HG02973 (cell line): ENCODE measurements around the gene MRPL18.
"Not testable (repeated sequence)": the region's sequence is repeated elsewhere in the genome, so short reads cannot be mapped to it uniquely, and the experiment has no call there.

Source experiments
- ATAC-seq: cut with Tn5 transposase; IDR thresholded peaks from one replicate; pipeline ENCODE4 v1.9.1; 2021; ENCODE audit warnings: moderate library complexity; ENCODE audit not compliant: unreplicated experiment

Gene MRPL18

DNA sequence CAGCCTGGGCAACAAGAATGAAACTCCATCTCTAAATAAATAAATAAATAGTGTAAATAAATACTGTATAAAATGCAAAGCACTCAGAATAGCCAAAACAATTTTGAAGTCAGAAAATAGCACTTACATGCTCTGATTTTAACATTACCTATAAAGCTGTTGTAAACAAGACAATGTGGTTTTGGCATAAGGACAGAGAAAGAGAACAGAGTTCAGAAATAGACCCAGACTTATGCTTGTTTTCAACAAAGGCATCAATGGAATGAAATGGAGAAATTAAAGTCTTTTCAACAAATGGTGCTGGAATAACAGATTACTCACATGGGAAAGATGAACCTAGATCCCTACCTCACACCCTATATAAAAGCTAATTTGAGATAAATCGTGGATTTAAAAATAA is 18.1 kb upstream of the MRPL18 start:
- no peak for ATAC-seq

DNA sequence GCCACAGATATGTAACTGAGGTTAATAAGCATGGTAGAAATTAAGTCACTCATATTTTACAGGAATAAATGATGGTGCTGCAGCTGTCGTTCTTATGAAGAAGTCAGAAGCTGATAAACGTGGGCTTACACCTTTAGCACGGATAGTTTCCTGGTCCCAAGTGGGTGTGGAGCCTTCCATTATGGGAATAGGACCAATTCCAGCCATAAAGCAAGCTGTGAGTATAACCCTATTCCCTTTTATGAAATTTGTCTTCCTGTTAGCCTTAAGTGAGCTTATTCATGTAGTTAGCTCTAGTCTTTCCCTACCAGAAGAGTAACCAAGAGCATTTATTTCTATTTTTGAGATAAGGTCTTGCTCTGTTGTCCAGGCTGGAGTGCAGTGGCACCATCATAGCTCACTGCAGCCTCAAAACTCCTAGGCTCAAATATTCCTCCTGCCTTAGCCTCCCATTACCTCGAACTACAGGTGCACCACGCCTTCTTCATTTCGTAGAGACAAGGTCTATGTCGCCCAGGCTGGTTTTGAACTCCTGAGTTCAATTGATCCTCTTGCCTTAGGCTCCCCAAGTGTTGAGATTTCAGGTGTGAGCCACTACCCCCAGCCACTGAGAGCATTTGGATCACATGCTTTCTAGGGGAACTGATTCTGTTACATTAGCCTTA is 12.9 kb upstream of the MRPL18 start:
- no peak for ATAC-seq

DNA sequence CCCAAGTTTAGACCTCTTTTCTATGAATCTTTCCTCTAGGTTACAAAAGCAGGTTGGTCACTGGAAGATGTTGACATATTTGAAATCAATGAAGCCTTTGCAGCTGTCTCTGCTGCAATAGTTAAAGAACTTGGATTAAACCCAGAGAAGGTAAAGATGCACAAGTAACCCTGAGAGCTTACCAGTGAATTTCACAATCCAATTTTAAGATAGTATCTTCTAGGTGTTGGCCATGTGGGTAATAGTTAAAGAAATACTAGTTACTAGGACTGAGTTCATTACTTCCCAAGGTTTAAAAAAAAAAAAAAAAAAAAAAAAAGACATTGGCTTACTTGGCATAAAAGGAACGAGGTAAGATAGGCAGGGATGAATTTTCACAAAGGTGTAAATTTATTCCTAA is 12.1 kb upstream of the MRPL18 start:
- no peak for ATAC-seq

DNA sequence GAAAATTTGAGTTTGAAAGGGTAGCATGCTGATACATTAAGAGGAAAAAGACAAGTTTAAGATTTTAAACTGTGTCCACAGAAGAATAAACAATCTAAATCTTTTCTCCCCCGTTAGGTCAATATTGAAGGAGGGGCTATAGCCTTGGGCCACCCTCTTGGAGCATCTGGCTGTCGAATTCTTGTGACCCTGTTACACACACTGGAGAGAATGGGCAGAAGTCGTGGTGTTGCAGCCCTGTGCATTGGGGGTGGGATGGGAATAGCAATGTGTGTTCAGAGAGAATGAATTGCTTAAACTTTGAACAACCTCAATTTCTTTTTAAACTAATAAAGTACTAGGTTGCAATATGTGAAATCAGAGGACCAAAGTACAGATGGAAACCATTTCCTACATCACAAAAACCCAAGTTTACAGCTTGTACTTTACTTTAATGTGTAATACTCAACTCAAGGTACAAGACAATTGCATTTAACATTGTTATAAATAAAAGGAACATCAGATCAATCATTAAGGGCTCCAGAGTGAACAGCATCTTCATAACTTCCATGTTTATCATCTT is 11.6 kb upstream of the MRPL18 start:
- ATAC-seq, result no peak

DNA sequence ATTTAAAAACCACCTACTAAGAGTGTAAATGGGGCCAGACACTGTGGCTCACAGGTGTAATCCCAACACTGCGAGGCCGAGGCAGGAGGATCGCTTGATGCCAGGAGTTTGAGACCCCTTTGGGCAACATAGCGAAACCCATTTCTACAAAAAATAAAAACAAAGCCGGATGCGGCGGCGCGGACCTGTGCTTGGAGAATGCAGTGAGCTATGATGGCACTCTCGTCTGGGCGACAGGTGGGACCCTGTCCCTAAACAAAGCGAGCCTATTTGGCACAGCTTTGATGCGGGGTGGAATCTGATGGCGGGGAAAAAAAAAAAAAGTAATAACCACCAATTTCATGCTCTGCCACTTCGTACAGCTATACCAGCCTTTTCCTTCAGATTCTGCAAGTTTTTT is 2.0 kb upstream of the MRPL18 start:
- no peak for ATAC-seq

DNA sequence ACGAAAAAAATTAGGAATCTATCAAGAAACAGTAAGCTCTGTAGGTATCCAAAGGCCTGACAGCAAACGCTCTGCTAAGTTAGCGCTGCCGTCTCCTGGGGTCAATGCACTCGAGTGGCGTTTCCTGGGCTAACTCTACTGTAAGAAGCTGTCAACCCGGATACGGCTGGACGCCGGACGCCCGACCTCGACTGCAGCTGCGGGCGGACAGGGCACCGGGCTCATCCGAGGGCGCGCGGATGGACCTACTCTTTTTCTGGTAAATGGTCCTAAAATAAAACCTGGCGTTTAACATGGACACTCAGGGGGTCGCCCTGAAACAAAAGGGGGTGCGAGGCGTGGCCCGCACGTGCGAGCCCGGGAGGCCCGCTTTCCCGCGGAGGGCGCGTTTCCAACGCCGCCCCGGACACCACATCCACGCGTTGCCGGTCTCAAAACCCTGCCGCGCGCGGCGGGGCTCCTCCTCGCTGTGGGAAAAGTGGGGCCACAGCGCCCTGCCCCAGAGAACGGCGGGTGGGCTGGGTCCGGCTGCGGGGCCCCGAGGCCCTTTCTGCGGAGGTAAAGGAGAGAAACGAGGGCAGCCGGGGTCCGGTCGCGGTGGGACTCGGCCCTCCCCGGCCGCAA is 1.4 kb upstream of the MRPL18 start:
- peak; percentile 0 for ATAC-seq

DNA sequence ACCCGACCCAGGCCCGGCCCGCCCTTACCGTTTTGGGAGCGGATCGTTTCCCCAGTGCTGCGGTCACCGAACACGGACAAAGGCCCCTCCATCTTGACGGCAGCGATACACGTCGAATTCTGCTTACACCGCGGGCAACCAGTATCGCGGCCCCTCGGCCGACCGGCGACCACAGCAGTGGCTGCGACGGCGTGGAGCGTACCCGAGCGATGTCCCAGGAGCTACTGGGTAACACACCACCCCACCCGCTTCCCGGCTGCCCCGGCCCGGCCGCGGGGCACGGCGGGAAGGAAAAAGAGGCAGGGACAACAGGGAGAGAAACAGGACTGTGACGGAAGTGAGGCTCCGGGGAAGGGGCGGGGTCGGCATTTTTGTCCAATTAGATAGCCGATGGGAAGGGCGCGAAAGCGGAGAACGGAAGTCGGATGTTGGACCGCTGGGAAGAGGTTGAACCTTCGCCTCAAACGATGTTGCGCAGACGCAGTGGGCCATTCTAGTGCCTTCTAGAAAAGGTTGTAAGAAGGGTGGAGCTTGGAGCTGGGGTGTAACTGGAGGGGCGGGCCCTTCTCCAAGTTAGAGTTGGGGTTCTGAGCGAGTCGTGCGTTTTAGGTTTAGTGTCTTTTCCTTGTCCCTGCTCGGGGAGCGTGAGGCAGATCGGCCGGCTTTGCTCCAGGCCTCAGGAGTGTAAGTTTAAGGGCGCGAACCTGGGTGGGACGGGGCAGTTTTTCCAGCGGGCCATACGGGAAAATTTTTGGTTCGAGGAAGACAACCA is 704 bp upstream of the MRPL18 start, which contains the start of gene TCP1:
TCP1 (minus strand) TSS at position 226 of the 772 bp plus-strand sequence; CDS start at position 92, 134 bp downstream.
- ATAC-seq, result peak; percentile 74

DNA sequence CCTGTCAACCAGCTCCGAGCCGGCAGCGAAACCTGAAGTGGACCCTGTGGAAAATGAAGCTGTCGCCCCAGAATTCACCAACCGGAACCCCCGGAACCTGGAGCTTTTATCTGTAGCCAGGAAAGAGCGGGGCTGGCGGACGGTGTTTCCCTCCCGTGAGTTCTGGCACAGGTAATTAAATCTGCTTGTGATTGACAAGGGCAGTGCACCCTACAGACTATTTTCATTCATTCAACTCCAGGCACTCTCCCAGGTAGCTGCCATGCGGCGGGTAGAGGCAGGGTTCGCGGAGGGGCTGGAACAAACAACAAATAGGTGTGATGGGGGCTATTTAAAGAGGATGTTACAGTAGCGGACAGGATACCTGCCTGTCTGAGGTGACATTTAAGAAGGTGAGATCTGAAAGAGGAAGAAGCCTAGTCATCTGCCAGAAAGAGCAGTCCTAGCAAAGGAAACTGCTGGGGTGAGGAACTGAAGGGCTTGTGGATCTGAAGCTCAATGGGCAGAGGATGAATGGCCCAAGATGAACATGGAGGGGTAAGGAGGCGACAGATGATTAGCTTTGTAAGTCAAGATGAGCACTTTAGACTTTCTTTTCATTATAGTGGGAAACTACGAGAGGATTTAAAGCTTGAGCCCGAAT is 810 bp downstream of the MRPL18 start:
- ATAC-seq, result no peak

DNA sequence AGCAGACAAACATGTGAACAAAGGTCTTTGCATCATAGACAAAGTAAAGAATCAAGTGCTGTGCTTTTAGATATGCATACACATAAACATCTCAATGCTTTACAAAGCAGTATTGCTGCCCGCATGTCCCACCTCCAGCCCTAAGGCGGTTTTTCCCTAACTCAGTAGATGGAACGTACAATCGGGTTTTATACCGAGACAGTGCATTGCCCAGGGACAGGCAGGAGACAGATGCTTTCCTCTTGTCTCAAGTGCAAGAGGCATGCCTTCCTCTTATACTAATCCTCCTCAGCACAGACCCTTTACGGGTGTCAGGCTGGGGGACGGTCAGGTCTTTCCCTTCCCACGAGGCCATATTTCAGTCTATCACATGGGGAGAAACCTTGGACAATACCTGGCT is 4.7 kb downstream of the MRPL18 start:
- ATAC-seq, result not testable (repeated sequence)

DNA sequence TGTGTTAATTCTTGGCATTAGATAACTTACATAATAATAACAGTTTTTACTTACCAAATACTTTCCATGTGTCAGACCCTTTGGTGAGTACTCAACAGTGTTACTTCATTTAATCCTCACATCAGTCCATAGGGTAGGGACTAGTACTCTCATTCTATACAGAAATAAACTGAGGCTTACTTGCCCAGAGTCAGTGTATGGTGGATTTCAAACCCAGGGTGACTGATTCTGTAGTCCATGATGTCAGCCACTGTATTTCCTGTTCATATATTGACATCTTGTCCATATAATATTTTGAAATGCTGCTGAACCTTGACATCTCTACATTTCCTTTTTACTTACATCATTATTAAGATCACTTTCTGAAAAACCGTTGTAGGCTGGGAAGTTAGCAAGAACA is 7.3 kb downstream of the MRPL18 start:
- ATAC-seq, result no peak

DNA sequence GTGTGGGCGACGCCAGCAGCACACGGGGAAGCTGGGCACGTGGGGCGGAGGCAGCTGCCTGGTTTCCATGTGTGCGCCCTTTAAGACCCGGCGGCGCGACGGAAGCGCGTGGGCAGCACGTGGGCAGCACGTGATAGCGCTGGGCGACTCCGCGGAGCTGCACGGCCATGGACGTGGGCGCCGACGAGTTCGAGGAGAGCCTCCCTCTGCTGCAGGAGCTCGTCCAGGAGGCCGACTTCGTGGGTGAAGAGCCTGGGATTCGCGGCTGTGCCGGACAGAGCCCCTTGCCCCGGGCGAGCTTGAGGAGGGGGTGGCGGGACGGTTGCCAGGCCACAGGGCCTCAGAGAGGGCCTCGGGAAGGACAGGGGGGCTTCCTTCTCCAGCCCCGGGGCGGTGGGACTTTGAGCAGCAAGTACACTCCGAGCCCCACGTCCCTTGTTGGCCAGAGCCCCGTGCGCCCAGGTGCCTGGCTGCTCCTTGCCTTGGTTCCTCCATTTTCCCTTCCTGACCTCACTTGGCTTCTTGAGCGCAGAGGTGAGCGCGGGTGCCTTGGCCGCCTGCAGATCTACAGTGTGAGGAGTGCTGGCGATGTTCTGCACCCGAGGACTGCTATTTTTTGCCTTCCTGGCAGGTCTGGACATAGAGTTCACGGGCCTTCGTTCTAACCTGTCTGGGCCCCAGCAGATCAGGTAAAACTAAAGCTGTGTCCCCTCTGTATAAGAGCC is 10.0 kb downstream of the MRPL18 start, which contains the start of gene PNLDC1:
PNLDC1 (plus strand) TSS at position 136 of the 725 bp plus-strand sequence; CDS start at position 168, 32 bp downstream.
- no peak for ATAC-seq

DNA sequence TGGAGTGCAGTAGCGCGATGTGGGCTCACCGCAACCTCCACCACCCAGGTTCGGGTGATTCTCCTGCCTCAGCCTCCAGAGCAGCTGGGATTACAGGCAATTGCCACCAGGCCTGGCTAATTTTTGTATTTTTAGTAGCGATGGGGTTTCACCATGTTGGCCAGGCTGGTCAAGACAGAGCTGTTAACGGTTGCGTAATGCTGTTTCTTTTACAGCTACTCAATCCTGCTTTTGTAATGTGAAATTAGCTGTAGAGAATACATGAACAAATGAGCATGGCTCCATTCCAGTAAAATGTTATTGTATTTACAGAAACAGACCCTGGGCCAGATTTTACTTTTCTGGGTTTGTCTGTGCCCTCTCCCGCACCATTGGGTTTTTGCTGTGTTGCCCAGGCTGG is 11.7 kb downstream of the MRPL18 start:
- ATAC-seq, result no peak

DNA sequence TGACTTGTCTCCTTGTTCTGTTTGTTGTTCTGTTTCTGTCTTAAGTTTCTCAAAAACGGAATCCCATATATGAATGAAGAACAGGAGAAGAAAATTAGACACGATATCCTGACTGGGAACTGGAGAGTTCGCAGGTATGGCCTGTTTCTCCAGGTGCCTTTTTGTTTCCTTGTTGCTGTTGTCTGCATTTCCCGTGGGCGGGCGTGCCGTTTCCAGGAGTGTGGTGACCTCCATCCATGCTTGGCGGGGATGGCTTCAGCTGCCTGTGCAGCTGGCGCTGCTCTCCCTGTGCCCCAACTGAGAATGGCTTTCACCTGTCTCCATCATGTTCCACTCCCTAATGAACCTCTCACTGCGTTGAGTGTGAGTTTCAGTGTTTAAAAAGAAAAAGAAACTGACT is 14.2 kb downstream of the MRPL18 start:
- no peak for ATAC-seq

DNA sequence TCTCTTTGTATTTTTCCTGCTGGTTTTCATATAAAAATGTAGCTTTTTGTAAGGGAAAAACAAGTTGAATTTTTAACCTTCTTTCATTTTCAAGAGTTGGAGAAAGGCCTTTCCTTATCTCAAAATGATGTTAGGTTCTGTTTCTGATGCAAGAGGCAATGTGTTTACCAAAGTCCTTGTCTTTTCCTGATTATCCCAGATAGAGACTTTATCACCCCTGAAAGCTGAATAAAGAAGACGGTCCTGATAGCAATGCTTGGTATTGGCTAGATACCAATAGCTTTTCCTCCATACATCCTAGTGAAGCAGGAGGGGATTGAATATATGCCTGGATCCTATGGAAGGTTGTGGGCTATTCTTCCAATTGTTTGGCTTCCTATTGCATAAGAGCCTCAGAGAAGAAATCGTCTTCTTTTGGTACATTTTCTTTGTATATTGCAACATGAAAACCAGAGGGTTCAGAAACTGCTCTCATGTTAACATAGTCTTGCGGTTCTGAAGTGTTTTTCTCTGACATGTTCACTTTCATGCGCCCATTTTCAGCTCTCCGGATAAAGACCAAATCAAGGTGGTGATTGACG is 15.3 kb downstream of the MRPL18 start:
- ATAC-seq, result no peak

DNA sequence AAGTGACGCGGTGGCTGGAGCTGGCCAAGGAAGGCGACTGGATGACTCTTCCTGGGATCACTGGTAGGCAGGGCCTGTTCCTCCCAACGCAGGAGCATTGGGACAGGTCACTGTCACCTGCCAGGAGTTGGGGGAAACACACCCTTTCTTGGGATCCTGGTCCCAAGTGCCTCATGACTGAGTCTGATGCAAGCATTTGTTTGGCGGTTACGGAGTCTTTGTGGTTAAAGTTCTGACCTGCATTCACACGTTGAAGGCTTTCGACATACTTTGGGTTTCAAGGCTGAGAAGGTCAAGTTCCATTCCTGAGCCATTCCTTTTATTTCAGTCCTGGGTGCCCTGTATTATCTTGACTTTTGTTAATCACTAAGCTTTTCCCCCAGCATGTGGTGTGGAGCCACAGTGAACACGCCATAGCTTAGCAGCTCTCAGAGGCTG is 15.8 kb downstream of the MRPL18 start:
- no peak for ATAC-seq

DNA sequence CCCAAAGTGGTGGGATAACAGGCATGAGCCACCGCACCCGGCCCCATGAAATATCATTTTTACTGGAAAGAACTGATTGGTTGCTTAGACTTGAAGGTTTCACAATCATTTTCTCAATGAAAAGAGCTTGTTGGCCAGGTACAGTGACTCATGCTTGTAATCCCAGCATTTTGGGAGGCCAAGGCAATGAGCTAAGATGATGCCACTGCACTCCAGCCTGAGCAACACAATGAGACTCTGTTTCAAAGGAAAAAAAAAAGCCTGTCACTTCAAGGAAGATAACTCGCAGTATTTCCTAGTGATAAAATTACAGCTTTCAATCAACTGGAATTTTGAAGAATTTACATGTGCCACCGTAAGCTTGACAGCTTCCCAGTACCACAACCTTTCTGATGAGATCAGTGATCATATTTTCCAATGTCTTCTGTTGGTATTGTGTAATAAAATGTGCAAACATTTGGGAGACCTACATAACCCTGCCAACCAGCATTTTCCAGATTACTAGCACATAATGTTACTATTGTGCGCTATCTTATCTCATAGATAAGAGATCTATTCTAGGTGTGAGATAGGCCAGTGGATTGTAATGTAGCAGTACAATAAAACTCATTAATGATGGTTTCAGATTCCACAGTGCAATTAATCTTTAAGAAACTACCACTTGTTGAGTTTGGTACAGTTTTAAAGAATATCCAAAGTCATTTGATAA is 17.0 kb downstream of the MRPL18 start:
- ATAC-seq, result no peak

DNA sequence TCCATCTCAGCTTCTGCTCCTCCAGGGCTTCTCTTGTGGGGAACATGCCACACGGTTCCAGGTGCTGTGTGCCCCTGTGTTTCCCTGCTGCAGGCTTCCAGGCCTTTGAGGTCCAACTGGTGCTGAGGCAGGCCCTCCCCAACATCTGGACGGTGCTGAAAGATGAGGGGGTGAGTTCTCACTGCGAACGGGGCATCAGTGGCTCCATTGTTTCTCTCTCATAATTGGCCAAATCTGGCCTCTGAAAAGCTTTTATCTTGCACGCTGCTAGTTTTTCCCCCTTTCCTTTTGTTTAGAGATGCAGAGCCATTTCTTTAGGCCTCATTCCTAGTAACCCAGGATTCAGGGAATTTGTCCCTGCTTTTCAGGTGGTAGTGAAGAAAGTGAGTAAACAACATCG is 18.4 kb downstream of the MRPL18 start:
- no peak for ATAC-seq

DNA sequence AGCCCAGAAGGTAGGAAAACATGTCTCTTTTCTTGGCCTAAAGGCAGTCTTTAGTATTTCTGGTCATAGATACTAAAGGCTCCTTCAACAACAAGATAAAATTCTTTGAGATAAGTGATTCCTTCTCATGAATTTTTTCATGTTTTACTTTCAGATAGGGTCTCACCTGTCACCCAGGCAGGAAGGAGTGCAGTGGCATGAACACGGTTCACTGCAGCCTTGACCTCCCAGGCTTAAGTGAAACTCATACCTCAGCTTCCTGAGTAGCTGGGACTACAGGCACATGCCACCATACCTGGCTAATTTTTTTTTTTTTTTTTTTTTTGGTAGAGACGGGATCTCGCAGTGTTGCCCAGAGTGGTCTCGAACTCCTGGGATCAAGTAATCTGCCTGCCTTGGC is 18.9 kb downstream of the MRPL18 start:
- no peak for ATAC-seq

DNA sequence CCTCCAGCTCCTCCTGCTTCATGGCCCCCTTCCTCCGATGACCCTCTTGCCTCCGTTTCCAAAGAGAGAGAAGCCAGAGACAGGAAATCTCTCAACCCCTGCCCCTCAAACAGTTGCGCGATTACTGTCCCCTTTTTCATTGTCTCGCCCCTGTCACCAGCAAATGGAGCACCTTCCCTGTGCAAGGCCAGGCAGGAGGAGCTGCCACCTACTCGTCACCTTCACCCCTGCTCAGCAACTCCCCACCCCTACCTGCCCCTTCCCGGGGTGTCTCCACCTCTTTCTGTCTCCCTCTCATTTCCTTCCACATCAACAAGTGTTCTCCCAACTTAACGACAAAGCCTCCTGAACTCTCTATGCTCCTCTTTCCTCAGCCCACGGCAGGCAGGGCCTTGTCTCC is 23.5 kb downstream of the MRPL18 start:
- ATAC-seq, result no peak
